Activated CD4-positive, CD25-positive, alpha-beta regulatory T cell treated with anti-CD3 and anti-CD28 coated beads, Interleukin-2, amount 50 U/mL, for 24 hours (primary cell): ENCODE data around the gene LIPC.

ENCODE experiments used
- ATAC-seq, 2 donors: fragments of 150-1000 bp; cut with Tn5 transposase; one replicate each; pipeline ENCODE4 v1.10.0; 2021; ENCODE audit warnings: mild to moderate bottlenecking in 1 of 2, moderate library complexity in 1 of 2

The LIPC gene

GRCh38 chr15:58476525-58477162 is 44.9 kb downstream of the LIPC start:
- ATAC-seq = no peak

- ATAC-seq = no peak
These were observed 45.4 kb downstream of the LIPC start for GRCh38 chr15:58477170-58477569.

GRCh38 chr15:58478035-58478434 is 46.2 kb downstream of the LIPC start:
- ATAC-seq = no peak

GRCh38 chr15:58478579-58478978 is 46.8 kb downstream of the LIPC start:
- ATAC-seq = no peak

GRCh38 chr15:58479941-58480340 is 48.1 kb downstream of the LIPC start:
- ATAC-seq = no peak

GRCh38 chr15:58483376-58483775 is 51.6 kb downstream of the LIPC start:
- ATAC-seq = no peak

- ATAC-seq = peak; percentile 68 to 69
These were observed 53.2 kb downstream of the LIPC start for GRCh38 chr15:58484791-58485600.

- peak in 1 of 2 donors; percentile 31 for ATAC-seq
These were observed 54.3 kb downstream of the LIPC start for GRCh38 chr15:58486062-58486461.

- no peak for ATAC-seq
These were observed 54.8 kb downstream of the LIPC start for GRCh38 chr15:58486564-58486963.

- no peak for ATAC-seq
These were observed 55.4 kb downstream of the LIPC start for GRCh38 chr15:58487041-58487723.

- no peak for ATAC-seq
These were observed 55.9 kb downstream of the LIPC start for GRCh38 chr15:58487724-58488120.

GRCh38 chr15:58489289-58490085 is 57.7 kb downstream of the LIPC start:
- no peak for ATAC-seq

GRCh38 chr15:58490086-58490887 is 58.5 kb downstream of the LIPC start:
- ATAC-seq = no peak

- ATAC-seq = no peak
These were observed 59.2 kb downstream of the LIPC start for GRCh38 chr15:58490888-58491473.

- no peak for ATAC-seq
These were observed 59.9 kb downstream of the LIPC start for GRCh38 chr15:58491499-58492202.

- no peak for ATAC-seq
These were observed 61.0 kb downstream of the LIPC start for GRCh38 chr15:58492661-58493397.

GRCh38 chr15:58494567-58494966 is 62.8 kb downstream of the LIPC start:
- no peak for ATAC-seq

- no peak for ATAC-seq
These were observed 64.2 kb downstream of the LIPC start for GRCh38 chr15:58495891-58496408.

- no peak for ATAC-seq
These were observed 65.4 kb downstream of the LIPC start for GRCh38 chr15:58497046-58497785.
